Sigmoid colon (tissue), 4 donors: ENCODE results near the gene PPP1R14D.

ENCODE experiments used
- EP300 ChIP-seq, 4 donors: sonication (generic); formaldehyde crosslinking; IDR thresholded peaks; one replicate each; pipeline ENCODE4 v1.6.1; 2017; ENCODE audit warnings: antibody characterized with exemption in 4 of 4
- POLR2A ChIP-seq, 2 donors: fragments of 450-650 bp; IDR thresholded peaks; one replicate each; pipeline ENCODE4 v1.6.1; 2016; ENCODE audit warnings: antibody characterized with exemption in 2 of 2, mild to moderate bottlenecking in 2 of 2, moderate library complexity in 2 of 2
- POLR2AphosphoS5 ChIP-seq, 4 donors: sonication (generic); formaldehyde crosslinking; IDR thresholded peaks; one replicate each; pipeline ENCODE4 v1.6.1; 2017; ENCODE audit warnings: antibody characterized with exemption in 4 of 4
- TF ChIP-seq, protein P1 (sequence below), 4 experiments: fragments of 450-650 bp in 3 of 4; fragments of 200-600 bp in 1 of 4; IDR thresholded peaks; one replicate each; pipeline ENCODE4 v1.5.1; 2016 to 2019; ENCODE audit warnings: antibody characterized with exemption in 4 of 4, mild to moderate bottlenecking in 3 of 4, moderate library complexity in 2 of 4

- TF ChIP-seq EP300 (IDR thresholded peaks at IDR 0.05) (no peak), POLR2AphosphoS5 (IDR thresholded peaks at IDR 0.05) (no peak), POLR2A (IDR thresholded peaks at IDR 0.05) (no peak)
- TF ChIP-seq, protein P1, sequence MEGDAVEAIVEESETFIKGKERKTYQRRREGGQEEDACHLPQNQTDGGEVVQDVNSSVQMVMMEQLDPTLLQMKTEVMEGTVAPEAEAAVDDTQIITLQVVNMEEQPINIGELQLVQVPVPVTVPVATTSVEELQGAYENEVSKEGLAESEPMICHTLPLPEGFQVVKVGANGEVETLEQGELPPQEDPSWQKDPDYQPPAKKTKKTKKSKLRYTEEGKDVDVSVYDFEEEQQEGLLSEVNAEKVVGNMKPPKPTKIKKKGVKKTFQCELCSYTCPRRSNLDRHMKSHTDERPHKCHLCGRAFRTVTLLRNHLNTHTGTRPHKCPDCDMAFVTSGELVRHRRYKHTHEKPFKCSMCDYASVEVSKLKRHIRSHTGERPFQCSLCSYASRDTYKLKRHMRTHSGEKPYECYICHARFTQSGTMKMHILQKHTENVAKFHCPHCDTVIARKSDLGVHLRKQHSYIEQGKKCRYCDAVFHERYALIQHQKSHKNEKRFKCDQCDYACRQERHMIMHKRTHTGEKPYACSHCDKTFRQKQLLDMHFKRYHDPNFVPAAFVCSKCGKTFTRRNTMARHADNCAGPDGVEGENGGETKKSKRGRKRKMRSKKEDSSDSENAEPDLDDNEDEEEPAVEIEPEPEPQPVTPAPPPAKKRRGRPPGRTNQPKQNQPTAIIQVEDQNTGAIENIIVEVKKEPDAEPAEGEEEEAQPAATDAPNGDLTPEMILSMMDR (IDR thresholded peaks at IDR 0.05) = no peak
Measured at GRCh38 chr15:40773902-40774301, 54.6 kb downstream of the PPP1R14D start.
